Dermis microvascular lymphatic vessel endothelial cell (primary cell): Measurements from ENCODE around the gene PHACTR4. TPM values are rescaled to one million over a fixed set of nuclear protein-coding genes. Genes with fewer than 3 reads are reported as not detected.
"Not testable (repeated sequence)": the region's sequence is repeated elsewhere in the genome, so short reads cannot be mapped to it uniquely, and the experiment has no call there.

Source experiments
- DNase-seq, 2 donors: peaks; one replicate each; pipeline versions ENCODE4 v3.0.0 to v3.0.0-alpha.2; 2010; ENCODE audit warnings: low read depth in 2 of 2
- total RNA-seq: library from RNA; depleted of rRNA; stranded (reverse); fragments of >200 nt; gene quantifications from 2 replicates; pipeline ENCODE4 v1.2.1, GENCODE V29; 2014

The PHACTR4 gene
- total RNA-seq, 1 donor from 2014 or later, result 14.0 TPM

DNA sequence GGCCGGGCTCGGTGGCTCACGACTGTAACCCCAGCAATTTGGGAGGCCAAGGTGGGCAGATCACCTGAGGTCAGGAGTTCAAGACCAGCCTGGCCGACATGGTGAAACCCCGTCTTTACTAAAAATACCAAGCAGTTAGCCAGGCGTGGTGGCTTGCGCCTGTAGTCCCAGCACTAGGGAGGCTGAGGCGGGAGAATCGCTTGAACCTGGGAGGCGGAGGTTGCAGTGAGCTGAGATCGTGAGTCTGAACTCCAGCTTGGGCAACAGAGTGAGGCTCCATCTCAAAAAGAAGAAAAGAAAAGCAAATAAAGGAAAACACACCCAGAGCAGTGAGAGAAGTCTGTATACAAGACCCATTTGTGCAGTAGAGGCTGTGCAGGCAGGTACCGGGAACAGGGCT, 151.3 kb downstream of the PHACTR4 start:
- DNase-seq, result not testable (repeated sequence)

DNA sequence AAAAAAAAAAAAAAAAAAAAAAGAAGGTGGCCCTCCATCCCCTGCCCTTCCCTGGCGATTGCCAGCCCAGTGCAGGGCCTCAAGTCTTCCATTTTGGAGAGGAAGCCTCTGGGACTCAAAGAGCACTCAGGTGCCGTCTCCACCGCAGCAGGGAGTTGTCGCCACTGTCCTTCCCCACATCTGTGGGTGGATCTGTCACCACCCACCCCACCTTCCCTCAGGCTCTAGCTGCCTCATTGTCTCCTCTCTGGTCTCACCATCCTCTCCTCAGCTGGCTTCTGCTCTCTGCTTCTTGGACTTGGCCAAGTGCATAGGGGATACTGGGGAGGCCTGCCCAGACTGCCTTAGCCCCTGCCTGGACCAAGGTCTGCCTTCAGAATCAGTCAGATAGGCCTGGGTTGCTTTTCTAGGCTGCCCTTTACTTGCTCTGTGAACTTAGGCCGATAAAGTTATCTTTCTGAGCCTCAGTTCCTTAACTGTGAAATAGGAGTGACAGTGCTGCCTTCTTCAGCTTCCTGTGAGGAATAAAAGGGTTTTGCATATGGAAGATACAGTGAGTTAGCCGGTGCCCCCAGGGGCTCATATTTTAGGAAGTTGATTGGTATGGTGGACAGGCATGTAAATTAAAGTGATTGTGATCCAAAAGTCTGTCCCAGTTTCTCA, 152.1 kb downstream of the PHACTR4 start:
- DNase-seq, result no peak

DNA sequence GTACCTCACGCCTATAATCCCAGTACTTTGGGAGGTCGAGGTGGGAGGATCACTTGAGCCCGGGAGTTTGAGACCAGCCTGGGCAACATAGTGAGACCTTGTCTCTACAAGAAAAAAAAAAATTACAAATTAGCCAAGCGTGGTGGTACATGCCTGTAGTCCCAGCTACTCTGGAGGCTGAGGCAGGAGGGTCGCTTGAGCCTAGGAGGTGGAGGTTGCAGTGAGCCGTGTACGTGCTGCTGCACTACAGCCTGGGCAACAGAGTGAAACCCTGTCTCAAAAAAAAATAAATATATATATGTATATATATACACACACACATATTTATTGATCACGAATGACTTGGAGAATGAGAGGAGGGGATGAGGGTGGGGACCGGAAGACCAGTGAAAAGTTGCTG, 153.0 kb downstream of the PHACTR4 start:
- not testable (repeated sequence) for DNase-seq

DNA sequence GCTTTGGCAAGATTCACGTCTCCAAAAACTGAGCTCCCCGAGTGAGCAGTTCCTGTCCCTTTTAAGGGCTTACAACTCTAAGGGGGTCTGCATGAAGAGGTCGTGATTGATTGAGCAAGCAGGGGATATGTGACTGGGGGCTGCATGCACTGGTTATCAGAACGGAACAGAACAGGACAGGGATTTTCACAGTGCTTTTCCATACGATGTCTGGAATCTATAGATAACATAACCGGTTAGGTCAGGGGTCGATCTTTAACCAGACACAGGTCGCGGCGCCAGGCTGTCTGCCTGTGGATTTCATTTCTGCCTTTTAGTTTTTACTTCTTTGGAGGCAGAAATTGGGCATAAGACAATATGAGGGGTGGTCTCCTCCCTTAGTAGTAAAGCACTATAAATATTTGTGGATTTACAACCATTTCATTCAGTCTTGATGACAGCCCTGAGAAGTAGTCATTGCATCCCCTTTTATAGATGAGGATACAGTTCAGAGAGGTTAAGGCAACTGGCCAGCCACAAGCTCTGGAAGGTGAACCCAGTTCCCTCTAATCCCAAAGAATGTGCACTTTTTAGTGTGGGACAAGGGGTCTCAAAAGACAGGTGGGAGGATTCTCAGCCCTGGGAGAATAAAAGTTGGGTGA, 155.6 kb downstream of the PHACTR4 start:
- DNase-seq, result not testable (repeated sequence)

DNA sequence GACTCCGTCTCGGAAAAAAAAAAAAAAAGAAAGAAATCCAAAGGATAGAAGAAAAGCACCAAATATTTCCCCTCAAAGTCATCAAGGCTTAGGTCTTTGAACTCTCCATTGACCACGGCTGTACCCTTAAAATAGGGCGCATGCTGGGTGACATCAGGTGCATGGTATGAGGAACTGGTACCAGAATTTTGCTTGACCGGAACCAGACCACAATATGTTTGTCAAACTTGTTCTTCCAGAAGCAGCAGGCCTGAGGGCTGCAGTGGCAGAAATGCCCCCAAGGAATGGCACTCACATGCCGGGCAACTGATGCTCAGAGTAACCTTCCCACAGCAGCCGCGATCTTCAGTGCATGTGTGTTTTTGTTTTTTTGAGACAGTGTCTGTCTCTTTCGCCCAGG, 157.3 kb downstream of the PHACTR4 start:
- DNase-seq, result no peak

DNA sequence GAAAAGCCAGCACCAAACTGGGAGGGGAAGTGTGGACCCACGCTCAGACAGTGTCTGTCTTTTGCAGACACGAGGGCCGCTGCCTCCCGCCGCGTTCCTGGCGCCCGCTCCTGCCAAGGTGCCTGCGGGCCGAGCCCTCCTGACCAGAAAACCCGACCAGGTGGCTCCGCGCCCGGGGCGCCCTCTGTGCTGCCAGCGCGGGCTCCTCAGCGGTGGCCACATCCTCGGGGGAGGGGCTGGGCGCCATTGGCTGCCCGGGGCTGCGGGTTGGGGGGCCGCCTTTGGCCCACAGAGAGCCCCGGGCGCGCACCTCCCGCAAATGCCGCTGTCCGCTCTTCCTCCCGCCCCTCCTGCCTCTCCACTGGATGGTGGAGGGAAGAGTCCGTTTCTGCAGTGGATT, 160.9 kb downstream of the PHACTR4 start:
- no peak for DNase-seq

DNA sequence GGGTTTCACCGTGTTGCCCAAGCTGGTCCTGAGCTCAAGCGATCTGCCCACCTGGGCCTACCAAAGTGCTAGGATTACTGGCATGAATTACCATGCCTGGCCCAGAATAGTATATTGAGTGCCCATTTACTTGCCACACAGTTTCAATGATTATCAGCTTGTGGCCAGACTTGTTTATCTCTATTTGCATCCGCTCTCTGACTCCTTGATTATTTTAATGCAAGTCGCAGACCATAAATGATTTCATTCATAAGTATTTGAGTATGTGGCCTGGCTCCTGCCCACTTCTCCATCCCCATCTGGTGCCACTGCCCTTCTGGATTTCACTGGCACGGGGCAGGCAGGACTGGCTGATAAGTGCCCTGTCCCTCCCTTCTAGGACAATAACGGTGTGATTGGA, 165.1 kb downstream of the PHACTR4 start:
- DNase-seq, result no peak

DNA sequence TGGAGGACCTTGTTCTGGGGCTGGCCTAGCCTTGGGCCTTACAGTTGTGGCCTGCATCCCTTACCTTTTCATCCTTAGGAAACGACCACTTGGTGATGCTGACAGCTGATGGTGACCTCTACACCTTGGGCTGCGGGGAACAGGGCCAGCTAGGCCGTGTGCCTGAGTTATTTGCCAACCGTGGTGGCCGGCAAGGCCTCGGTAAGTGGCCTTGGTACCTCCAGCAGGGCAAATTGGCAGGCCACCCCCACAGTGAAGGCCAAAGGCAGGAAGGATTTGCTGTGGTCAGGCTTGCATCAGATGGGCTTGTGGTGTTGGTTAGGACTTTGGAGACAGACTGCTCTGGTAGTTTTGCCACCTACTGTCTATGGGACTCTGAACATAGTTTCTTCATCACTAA, 165.6 kb downstream of the PHACTR4 start:
- no peak for DNase-seq

DNA sequence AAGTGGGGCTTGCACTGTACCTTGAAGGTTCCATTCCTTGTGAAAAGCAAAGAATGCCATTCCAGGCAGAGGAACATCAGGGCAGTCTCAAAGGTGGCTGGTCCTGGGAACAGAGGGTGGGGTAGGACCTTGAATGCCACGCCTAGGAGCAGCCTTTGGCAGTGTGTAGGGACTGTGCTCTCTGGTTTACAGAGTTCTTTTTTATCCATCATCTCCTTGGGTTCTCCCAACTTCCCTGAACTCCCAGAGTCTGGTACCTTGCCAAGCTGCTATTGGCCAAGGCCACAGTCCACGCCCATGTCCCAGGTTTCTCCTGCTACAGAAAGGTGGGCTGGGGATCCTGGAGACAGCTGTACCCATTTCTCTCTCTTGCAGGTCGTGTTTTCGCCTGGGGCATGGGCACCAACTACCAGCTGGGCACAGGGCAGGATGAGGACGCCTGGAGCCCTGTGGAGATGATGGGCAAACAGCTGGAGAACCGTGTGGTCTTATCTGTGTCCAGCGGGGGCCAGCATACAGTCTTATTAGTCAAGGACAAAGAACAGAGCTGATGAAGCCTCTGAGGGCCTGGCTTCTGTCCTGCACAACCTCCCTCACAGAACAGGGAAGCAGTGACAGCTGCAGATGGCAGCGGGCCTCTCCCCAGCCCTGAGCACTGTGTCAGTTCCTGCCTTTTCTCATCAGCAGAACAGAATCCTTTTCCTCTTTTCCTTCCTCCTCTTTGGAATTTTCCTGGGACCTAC, 168.1 kb downstream of the PHACTR4 start:
- no peak for DNase-seq

DNA sequence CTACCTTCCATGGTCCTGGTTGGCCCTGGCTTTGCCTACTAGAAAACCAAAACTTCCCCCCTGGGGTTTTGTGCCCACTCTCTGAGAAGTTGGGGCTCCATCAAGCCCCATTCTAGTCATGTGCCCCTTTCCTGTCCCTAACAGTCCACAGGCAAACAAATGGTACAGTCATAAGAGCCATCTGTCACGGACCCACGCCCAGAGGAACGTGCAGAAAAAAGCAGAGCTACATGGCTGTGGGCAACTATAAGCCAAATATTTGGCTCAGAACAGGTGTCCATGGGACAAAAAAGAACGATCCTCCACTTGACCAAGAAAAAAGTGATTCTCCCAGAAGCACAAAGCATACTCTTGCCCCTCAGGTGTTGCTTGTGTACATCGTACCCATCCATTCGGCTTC, 168.7 kb downstream of the PHACTR4 start:
- DNase-seq, result no peak

DNA sequence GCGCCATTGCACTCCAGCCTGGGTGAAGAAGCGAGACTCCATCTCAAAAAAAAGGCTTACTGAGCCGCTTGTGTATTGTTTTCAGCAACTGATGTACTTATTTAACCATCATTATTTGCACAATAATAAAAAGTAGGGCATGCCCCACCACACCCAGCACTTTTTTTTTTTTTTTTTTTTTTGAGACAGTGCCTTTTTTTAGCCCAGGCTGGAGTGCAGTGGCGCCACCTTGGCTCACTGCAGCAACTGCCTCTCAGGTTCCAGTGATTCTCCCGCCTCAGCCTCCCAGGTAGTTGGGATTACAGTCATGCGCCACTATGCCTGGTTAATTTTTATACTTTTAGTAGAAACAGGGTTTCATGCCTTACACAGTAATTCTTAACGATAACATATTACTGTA, 171.1 kb downstream of the PHACTR4 start:
- no peak for DNase-seq

DNA sequence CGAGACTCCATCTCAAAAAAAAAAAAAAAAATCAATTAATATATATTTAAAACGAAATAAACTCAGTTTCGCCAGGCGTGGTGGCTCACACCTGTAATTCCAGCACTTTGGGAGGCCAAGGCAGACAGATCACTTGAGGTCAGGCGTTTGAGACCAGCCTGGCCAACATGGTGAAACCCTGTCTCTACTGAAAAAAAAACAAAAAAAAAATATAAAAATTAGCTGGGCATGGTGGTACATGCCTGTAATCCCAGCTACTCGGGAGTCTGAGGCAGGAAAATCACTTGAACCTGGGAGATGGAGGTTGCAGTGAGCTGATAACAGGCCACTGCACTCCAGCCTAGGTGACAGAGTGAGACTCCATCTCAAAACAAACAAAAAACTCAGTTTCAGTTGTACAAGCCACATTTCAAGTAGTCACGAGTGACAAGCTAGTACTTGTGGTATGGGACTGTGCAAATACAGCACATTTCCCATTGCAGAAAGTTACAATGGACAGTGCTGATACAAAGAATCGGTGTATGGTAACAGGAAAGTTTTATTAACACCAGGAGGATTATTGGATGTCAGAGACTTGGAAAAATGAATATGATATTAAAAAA, 172.0 kb downstream of the PHACTR4 start:
- DNase-seq, result not testable (repeated sequence)

DNA sequence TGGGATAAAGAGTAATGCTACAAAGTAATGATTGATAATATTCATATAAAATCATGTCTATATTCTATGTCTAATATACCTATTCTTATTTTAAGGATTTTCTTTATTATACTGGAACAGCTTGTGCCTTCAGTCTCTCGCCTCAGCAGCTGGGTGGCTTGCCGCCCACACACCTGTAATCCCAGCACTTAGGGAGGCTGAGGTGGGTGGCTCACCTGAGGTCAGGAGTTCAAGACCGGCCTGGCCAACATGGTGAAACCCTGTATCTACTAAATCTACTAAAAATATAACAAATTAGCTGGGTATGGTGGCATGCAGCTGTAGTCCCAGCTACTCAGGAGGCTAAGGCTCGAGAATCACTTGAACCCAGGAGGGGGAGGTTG, 175.7 kb downstream of the PHACTR4 start:
- no peak for DNase-seq

DNA sequence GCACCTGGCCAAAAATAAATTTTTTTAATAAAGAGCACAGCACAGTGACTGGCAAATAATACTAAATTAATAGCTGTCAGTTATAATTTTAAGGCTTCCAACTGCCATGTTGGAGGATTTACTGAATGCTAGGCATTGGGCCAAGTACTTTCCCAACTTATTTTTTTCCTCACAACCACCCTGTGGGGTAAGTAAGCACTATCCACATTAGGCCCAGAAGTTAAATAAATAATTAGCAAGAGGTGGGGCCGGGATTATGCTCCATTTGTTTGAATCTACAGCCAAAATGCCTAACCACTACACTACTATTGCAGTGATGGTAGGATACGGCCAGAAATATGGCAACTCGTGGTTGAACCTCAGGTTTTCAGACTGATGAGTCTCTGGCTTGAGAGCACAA, 178.8 kb downstream of the PHACTR4 start:
- DNase-seq, result no peak

Other genes with a start within 250 kb of the PHACTR4 start
- gene PTAFR, start 193.1 kb upstream of the PHACTR4 start, total RNA-seq, result 0.13 TPM in 2 replicates
- 33.1 and 41.7 TPM in 2 replicates for gene DNAJC8, start 136.7 kb upstream of the PHACTR4 start, total RNA-seq
- gene ATP5IF1, start 133.6 kb upstream of the PHACTR4 start, total RNA-seq, result 85.6 and 121 TPM in 2 replicates
- gene SESN2, start 110.2 kb upstream of the PHACTR4 start, total RNA-seq, result 6.4 and 9.0 TPM in 2 replicates
- gene MED18, start 40.7 kb upstream of the PHACTR4 start, total RNA-seq, result 19.8 and 25.7 TPM in 2 replicates
- gene RCC1, start 136.3 kb downstream of the PHACTR4 start, total RNA-seq, result 41.6 and 52.4 TPM in 2 replicates
- gene TRNAU1AP, start 183.3 kb downstream of the PHACTR4 start, total RNA-seq, result 18.8 and 20.7 TPM in 2 replicates
- gene RAB42, start 222.5 kb downstream of the PHACTR4 start, total RNA-seq, result 5.6 and 11.4 TPM in 2 replicates